HEK293 (cell line): Measurements from ENCODE around the gene C1QL1.

Experiments
- CTCF ChIP-seq: fragments of 450-650 bp; formaldehyde crosslinking; IDR thresholded peaks from 2 replicates; pipeline ENCODE4 v1.5.1; 2016; ENCODE audit warnings: missing biosample characterization, missing genetic modification characterization
- TSHZ1 ChIP-seq: fragments of 450-650 bp; formaldehyde crosslinking; IDR thresholded peaks from 2 replicates; pipeline ENCODE4 v1.5.1; 2016; ENCODE audit warnings: missing biosample characterization, missing genetic modification characterization, borderline replicate concordance
- ZBTB17 ChIP-seq: fragments of 450-650 bp; formaldehyde crosslinking; IDR thresholded peaks from 2 replicates; pipeline ENCODE4 v1.5.1; 2016; ENCODE audit warnings: missing biosample characterization, missing genetic modification characterization
- ZBTB7A ChIP-seq: fragments of 450-650 bp; formaldehyde crosslinking; IDR thresholded peaks from 2 replicates; pipeline ENCODE4 v1.5.1; 2016; ENCODE audit warnings: low read depth, missing biosample characterization, missing genetic modification characterization
- ZNF121 ChIP-seq: fragments of 450-650 bp; formaldehyde crosslinking; IDR thresholded peaks from 2 replicates; pipeline ENCODE4 v1.5.1; 2016; ENCODE audit warnings: missing biosample characterization, missing genetic modification characterization
- ZNF132 ChIP-seq: fragments of 450-650 bp; formaldehyde crosslinking; IDR thresholded peaks from 2 replicates; pipeline ENCODE4 v1.5.1; 2017; ENCODE audit warnings: missing biosample characterization, missing genetic modification characterization, borderline replicate concordance
- ZNF664 ChIP-seq: fragments of 450-650 bp; formaldehyde crosslinking; IDR thresholded peaks from 2 replicates; pipeline ENCODE4 v1.5.1; 2016; ENCODE audit warnings: missing biosample characterization, missing genetic modification characterization

- TF ChIP-seq ZNF121 (tag by site-specific recombination) (no peak), CTCF (tag by site-specific recombination) (no peak), ZBTB17 (no peak), ZNF132 (tag by site-specific recombination) (no peak), ZBTB7A (tag by site-specific recombination) (no peak), TSHZ1 (tag by site-specific recombination) (no peak), ZNF664 (tag by site-specific recombination) (no peak)
Observed at GRCh38 chr17:44932787-44933097, 35.4 kb downstream of the C1QL1 start.
